GM23248 (cell line): ENCODE data around the gene CNOT6. TPM values are rescaled to one million over a fixed set of nuclear protein-coding genes. Genes with fewer than 3 reads are reported as not detected.

Experiments
- DNase-seq: peaks from one replicate; pipeline ENCODE4 v3.0.0-alpha.2; 2015
- H2AFZ ChIP-seq: fragments of 200-600 bp; sonication (generic); 2 replicates; pipeline ENCODE4 v1.6.1; 2016; ENCODE audit warnings: antibody characterized with exemption
- H3F3A ChIP-seq: fragments of 200-600 bp; sonication (generic); 2 replicates; pipeline ENCODE4 v1.6.1; 2016; ENCODE audit warnings: mild to moderate bottlenecking, antibody characterized with exemption, mixed run types; ENCODE audit not compliant: insufficient read depth
- H3K27ac ChIP-seq: fragments of 200-600 bp; sonication (generic); 2 replicates; pipeline ENCODE4 v1.5.1; 2016; ENCODE audit warnings: mild to moderate bottlenecking
- H3K27me3 ChIP-seq: fragments of 200-600 bp; sonication (generic); replicated peaks from 2 replicates; pipeline ENCODE4 v1.6.1; 2016; ENCODE audit warnings: mild to moderate bottlenecking; ENCODE audit not compliant: insufficient read depth
- H3K36me3 ChIP-seq: fragments of 200-600 bp; sonication (generic); 2 replicates; pipeline ENCODE4 v1.6.1; 2016; ENCODE audit warnings: low read depth, mild to moderate bottlenecking
- H3K4me1 ChIP-seq: fragments of 200-600 bp; sonication (generic); 2 replicates; pipeline ENCODE4 v1.6.1; 2016; ENCODE audit warnings: mild to moderate bottlenecking; ENCODE audit not compliant: insufficient read depth
- H3K4me2 ChIP-seq: fragments of 200-600 bp; sonication (generic); one replicate; pipeline ENCODE4 v1.6.1; 2016; ENCODE audit warnings: mild to moderate bottlenecking; ENCODE audit not compliant: unreplicated experiment
- H3K4me3 ChIP-seq: fragments of 200-600 bp; sonication (generic); 2 replicates; pipeline ENCODE4 v1.5.1; 2016; ENCODE audit warnings: mild to moderate bottlenecking
- H3K79me2 ChIP-seq: fragments of 200-600 bp; sonication (generic); 2 replicates; pipeline ENCODE4 v1.6.1; 2016; ENCODE audit warnings: mild to moderate bottlenecking; ENCODE audit not compliant: insufficient read depth
- H3K9ac ChIP-seq: fragments of 200-600 bp; sonication (generic); 2 replicates; pipeline ENCODE4 v1.6.1; 2016; ENCODE audit warnings: mild to moderate bottlenecking
- H3K9me2 ChIP-seq: fragments of 200-600 bp; sonication (generic); 2 replicates; pipeline ENCODE4 v1.6.1; 2016; ENCODE audit warnings: mixed run types, mild to moderate bottlenecking, moderate library complexity; ENCODE audit not compliant: insufficient read depth
- H3K9me3 ChIP-seq: fragments of 200-600 bp; sonication (generic); one replicate; pipeline ENCODE4 v1.6.1; 2017; ENCODE audit warnings: low read depth
- H4K20me1 ChIP-seq: fragments of 200-600 bp; sonication (generic); 2 replicates; pipeline ENCODE4 v1.6.0; 2016; ENCODE audit not compliant: insufficient read depth
- EZH2 ChIP-seq: fragments of 200-600 bp; sonication (generic); IDR thresholded peaks from 2 replicates; pipeline ENCODE4 v1.6.1; 2018; ENCODE audit warnings: antibody characterized with exemption, mild to moderate bottlenecking; ENCODE audit not compliant: insufficient read depth, poor library complexity, severe bottlenecking
- EZH2phosphoT487 ChIP-seq: fragments of 200-600 bp; sonication (generic); IDR thresholded peaks from 2 replicates; pipeline ENCODE4 v1.6.1; 2018; ENCODE audit warnings: antibody characterized with exemption, moderate library complexity, mild to moderate bottlenecking, low read depth; ENCODE audit not compliant: insufficient read depth
- WGBS, 2 experiments: methylation state at CpG; one replicate each; pipeline ENCODE4 v1.1.6; 2015 to 2017; ENCODE audit warnings: low lambda C conversion rate in 2 of 2, low coverage in 1 of 2; ENCODE audit errors: missing lambda C conversion rate in 2 of 2; 5-methylcytosine and 5-hydroxymethylcytosine counted together
- in situ Hi-C: fragments of 300-500 bp; cut with MboI; formaldehyde crosslinking; loops from 2 replicates; pipeline ENCODE4 v1.15.0; 2020
- polyA plus RNA-seq: library from polyadenylated mRNA; unstranded; fragments of >200 nt; fragmentation: Nextera tagmentation; extraction: Ambion mirVana; gene quantifications from 2 replicates; pipeline ENCODE4 v1.2.1, GENCODE V29; 2016
- total RNA-seq: library from RNA; depleted of rRNA; stranded (reverse); fragments of >200 nt; shearing (Covaris generic); gene quantifications from 2 replicates; pipeline ENCODE4 v1.2.3, GENCODE V29; 2014

CNOT6 gene
- total and polyA plus RNA-seq, 2 experiments from 2014 or later: 5.3 to 7.8 TPM

GRCh38 chr5:180601591-180602480 lies 107.7 kb downstream of the CNOT6 start:
- DNase-seq: no peak
- H4K20me1 ChIP-seq: no peaks in the 10 kb centered on the region
- H3K4me3 ChIP-seq: no peak overlapping the region
- no peaks in the 10 kb centered on the region; the same call in 1 of the 2 replicates for H3K27me3 ChIP-seq
- no peaks in the 10 kb centered on the region for H3K9me3 ChIP-seq
- H3K9ac ChIP-seq: no peak overlapping the region
- TF ChIP-seq EZH2phosphoT487: no peak
- H3F3A ChIP-seq: no peaks in the 10 kb centered on the region
- no peaks in the 10 kb centered on the region for H3K36me3 ChIP-seq
- no peaks in the 10 kb centered on the region for H3K9me2 ChIP-seq
- no peak overlapping the region for H3K4me2 ChIP-seq
- 63 to 67% methylated on average over 25 to 36 of the region's 36 CpGs for WGBS, 2 experiments
- in situ Hi-C loops: no loop called here
- H3K4me1 ChIP-seq: no peaks in the 10 kb centered on the region
- H3K79me2 ChIP-seq: no peaks in the 10 kb centered on the region
- H2AFZ ChIP-seq: no peak overlapping the region
- H3K27ac ChIP-seq: no peak overlapping the region

DNA sequence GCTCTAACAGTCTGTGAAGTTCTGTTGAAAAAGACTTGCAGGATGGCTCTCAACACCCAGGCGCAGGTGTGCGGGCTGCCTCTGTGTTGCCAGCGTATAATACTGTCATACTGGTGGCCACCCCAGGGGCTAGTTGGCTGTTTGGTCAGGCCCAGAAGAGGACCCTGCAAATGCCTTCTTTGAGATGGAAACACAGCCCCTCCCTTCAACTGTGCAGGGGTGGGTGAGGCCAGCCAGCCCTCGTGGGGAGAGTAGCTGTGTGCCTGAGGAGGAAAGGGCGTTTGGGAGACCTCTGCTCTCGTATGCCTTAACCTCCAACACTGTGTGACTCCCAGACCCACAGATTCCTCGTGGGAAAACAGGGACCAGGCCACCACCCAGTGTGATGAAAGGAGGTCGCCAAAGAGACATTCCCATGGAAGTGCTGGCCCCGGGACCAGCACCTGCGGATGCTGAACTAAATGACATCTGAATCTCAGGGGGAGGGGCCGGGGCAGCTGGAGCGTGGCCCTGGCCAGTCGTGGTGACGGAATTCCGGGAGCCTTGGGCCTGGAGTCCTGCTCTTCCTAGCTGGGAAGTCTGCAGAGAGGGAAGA lies 108.4 kb downstream of the CNOT6 start:
- H3K27ac ChIP-seq: no peak overlapping the region
- no peak overlapping the region for H2AFZ ChIP-seq
- no peak overlapping the region for H3K9ac ChIP-seq
- H3K4me1 ChIP-seq: no peaks in the 10 kb centered on the region
- no peaks in the 10 kb centered on the region for H4K20me1 ChIP-seq
- no peaks in the 10 kb centered on the region for H3F3A ChIP-seq
- no peak for TF ChIP-seq EZH2
- TF ChIP-seq EZH2phosphoT487: no peak
- DNase-seq: no peak
- 42 to 52% methylated on average over 14 to 15 of the region's 15 CpGs for WGBS, 2 experiments
- no peaks in the 10 kb centered on the region for H3K79me2 ChIP-seq
- H3K4me3 ChIP-seq: no peak overlapping the region
- no peaks in the 10 kb centered on the region; the same call in 1 of the 2 replicates for H3K27me3 ChIP-seq
- no peaks in the 10 kb centered on the region for H3K9me3 ChIP-seq
- no peaks in the 10 kb centered on the region for H3K36me3 ChIP-seq
- in situ Hi-C loops: no loop called here
- no peak overlapping the region for H3K4me2 ChIP-seq
- no peaks in the 10 kb centered on the region for H3K9me2 ChIP-seq

DNA sequence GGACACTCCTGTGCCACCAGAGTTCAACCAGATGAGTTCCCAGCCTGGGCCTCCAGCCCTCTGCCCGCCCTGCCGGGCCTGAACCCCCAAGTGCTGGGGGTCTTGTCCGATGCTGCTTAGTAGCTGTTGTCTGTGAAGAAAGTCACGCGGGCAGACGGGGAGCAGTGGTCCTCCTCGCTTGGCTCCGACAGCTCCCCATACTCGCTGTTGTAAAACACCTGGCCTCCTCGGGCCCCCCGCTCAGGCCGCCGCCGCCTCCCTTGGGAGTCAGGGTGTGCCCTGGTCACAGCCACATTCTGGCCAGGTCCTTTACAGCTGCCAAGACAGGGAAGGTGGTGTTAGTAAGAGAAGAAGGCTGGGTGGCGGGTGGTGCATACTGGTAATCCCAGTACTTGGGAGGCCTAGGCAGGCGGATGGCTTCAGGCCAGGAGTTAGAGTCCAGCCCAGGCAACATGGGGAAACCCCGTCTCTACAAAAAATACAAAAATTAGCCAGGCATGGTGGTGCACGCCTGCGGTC lies 109.0 kb downstream of the CNOT6 start:
- H3K27me3 ChIP-seq: no peaks in the 10 kb centered on the region; the same call in 1 of the 2 replicates
- H2AFZ ChIP-seq: no peak overlapping the region
- no peaks in the 10 kb centered on the region for H3K4me1 ChIP-seq
- no peak for DNase-seq
- H3K36me3 ChIP-seq: no peaks in the 10 kb centered on the region
- H3K9me3 ChIP-seq: no peaks in the 10 kb centered on the region
- 79% methylated on average over 15 to 19 of the region's 19 CpGs for WGBS, 2 experiments
- H3K9me2 ChIP-seq: no peaks in the 10 kb centered on the region
- no peaks in the 10 kb centered on the region for H3K79me2 ChIP-seq
- no peaks in the 10 kb centered on the region for H4K20me1 ChIP-seq
- no peak overlapping the region for H3K4me3 ChIP-seq
- TF ChIP-seq EZH2phosphoT487 (no peak), EZH2 (no peak)
- no peak overlapping the region for H3K4me2 ChIP-seq
- in situ Hi-C loops: no loop called here
- H3K27ac ChIP-seq: no peak overlapping the region
- H3K9ac ChIP-seq: no peak overlapping the region
- H3F3A ChIP-seq: no peaks in the 10 kb centered on the region

DNA sequence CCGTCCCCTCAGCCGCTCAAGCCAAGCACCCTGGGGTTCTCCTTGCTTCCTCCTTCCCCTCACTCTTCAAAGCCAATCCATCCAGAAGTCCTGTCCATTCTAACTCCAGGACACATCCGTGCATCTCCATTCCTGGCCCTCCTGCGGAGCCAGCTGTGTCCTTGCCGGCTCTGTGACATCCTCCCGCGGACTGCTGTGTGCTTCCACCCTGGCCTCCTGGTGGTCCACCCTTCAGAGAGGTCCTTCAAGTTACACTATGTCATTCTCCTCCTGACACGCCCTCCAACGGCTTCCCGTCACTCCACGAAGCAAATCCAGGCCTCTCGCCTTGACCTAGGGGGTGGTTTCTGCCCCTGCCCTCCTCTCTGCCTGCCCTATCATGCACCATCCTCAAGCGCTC lies 110.1 kb downstream of the CNOT6 start:
- Histone ChIP-seq H3K9me3 (no peaks in the 10 kb centered on the region), H3K4me3 (no peak overlapping the region), H4K20me1 (no peaks in the 10 kb centered on the region), H3F3A (no peaks in the 10 kb centered on the region), H3K9me2 (no peaks in the 10 kb centered on the region), H3K27me3 (no peaks in the 10 kb centered on the region; the same call in 1 of the 2 replicates), H3K9ac (no peak overlapping the region), H3K36me3 (no peaks in the 10 kb centered on the region), H3K27ac (no peak overlapping the region), H3K4me2 (no peak overlapping the region), H3K4me1 (no peaks in the 10 kb centered on the region), H2AFZ (no peak overlapping the region), H3K79me2 (no peaks in the 10 kb centered on the region)
- WGBS, 2 experiments: 68 to 69% methylated on average over 13 of the region's 13 CpGs
- DNase-seq: no peak
- in situ Hi-C loops: no loop called here
- TF ChIP-seq EZH2phosphoT487 (no peak), EZH2 (no peak)
